RWPE1 (cell line): ENCODE results near the gene HDHD2.
"Not testable (repeated sequence)": the region's sequence is repeated elsewhere in the genome, so short reads cannot be mapped to it uniquely, and the experiment has no call there.

Experiments
- CTCF ChIA-PET: fragments of 350-600 bp; sonication (Branson Sonifier 250); formaldehyde crosslinking; extraction: SDS; loops from one replicate; lab custom pipeline; 2021; lab: Yijun Ruan, JAX
- POLR2A ChIA-PET: fragments of 400-600 bp; formaldehyde crosslinking; extraction: SDS; loops from one replicate; lab custom pipeline; 2020; ENCODE audit warnings: antibody characterized with exemption; ENCODE audit not compliant: low non-redundant PET; lab: Yijun Ruan, JAX
- DNase-seq: peaks from one replicate; pipeline ENCODE4 v3.0.0; 2012; ENCODE audit warnings: low spot score
- H3K27ac ChIP-seq: fragments of 450-650 bp; 2 replicates; pipeline ENCODE4 v1.5.1; 2017
- TF ChIP-seq, protein P1 (sequence below): fragments of 450-650 bp; conservative IDR thresholded peaks from 2 replicates; pipeline ENCODE4 v1.5.1; 2017; ENCODE audit warnings: low read depth, mild to moderate bottlenecking

HDHD2 gene, protein sequence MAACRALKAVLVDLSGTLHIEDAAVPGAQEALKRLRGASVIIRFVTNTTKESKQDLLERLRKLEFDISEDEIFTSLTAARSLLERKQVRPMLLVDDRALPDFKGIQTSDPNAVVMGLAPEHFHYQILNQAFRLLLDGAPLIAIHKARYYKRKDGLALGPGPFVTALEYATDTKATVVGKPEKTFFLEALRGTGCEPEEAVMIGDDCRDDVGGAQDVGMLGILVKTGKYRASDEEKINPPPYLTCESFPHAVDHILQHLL

DNA sequence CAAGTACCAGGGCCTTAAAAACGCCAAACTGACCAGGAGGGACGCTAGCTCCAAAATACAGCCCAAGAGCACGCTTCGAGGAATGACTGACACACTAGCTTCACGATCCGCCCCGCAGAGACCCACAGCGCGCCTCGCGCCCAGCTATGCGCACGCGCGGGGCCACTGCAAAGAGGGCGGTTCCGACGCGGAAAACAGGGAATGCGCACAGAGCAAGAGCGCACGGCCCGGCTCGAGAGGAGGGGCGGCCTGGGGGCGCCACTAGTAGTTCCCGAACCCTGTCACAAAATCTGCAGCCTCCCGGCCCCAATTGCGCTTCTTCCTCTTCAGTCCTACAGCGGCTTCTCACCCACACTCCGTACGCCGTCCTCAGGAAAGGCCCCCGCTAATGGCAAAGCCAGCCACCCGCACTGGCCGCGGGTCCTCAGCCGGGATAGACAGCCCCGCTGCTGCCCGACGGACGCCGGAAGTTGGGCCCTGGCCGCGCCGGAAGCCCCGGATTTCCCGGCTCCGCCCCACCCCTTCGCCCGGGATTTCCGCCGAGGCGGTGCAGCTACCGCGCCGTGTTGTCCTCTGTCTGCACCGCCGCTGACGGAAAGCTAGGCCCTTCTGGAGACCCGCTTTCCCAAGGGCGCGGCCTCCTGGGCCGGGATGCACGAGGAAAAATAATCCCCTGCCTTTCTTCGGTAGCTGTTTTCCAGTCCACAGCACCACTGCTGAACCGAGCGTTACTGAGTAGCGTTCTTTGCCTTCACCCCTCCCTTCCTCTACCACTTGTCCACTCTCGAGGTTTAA lies at the start of gene HDHD2:
Gene HDHD2, minus strand, starts transcription at position 472 of the 795 bp plus-strand sequence. CDS start 14,061 bp downstream, outside the sequence.
- DNase-seq: peak; percentile 66
- ChIA-PET POLR2A (no interaction called here), CTCF (interaction anchor here (0.7 kb wide), 2 partner anchors 22 to 54 kb away, joined by 3 read pairs; no protein-coding TSS in a partner anchor)
- TF ChIP-seq, protein P1, sequence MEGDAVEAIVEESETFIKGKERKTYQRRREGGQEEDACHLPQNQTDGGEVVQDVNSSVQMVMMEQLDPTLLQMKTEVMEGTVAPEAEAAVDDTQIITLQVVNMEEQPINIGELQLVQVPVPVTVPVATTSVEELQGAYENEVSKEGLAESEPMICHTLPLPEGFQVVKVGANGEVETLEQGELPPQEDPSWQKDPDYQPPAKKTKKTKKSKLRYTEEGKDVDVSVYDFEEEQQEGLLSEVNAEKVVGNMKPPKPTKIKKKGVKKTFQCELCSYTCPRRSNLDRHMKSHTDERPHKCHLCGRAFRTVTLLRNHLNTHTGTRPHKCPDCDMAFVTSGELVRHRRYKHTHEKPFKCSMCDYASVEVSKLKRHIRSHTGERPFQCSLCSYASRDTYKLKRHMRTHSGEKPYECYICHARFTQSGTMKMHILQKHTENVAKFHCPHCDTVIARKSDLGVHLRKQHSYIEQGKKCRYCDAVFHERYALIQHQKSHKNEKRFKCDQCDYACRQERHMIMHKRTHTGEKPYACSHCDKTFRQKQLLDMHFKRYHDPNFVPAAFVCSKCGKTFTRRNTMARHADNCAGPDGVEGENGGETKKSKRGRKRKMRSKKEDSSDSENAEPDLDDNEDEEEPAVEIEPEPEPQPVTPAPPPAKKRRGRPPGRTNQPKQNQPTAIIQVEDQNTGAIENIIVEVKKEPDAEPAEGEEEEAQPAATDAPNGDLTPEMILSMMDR: no peak
- peak within 1 kb of the TSS; percentile 90 for H3K27ac ChIP-seq

DNA sequence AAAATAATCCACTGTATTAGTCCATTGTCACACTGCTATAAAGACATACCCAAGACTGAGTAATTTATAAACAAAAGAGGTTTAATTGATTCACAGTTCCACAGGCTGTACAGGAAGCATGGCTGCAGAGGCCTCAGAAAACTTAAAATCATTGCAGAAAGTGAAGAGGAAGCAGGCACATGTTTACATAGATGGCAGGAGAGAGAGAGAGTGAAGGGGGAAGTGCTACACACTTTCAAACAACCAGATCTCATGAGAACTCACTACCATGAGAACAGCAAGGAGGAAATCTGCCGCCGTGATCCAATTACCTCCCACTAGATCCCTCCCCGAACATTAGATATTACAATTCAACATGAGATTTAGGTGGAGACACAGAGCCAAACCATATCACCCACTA lies 45.7 kb upstream of the HDHD2 start:
- POLR2A ChIA-PET, DNase-seq, CTCF ChIA-PET, H3K27ac ChIP-seq: not testable (repeated sequence)

DNA sequence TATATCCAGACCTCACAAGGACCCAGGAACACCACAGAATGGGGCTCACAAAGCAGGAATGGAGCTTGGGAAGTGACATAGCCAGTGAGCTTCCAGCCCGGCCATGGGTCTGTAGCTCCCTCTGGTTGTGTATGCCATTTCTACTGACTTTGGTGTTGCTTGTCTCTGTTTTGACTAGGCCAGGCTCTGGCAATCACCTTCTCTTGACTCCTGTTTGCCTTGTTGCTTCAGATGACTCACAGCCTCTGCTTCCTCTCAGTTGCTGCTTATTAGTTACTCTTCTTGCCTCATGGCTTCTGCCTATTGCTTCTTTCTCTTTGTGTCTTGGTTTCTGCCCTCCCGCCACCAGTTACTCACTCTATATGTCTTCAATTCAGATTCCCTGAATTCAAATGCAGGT lies 41.7 kb upstream of the HDHD2 start:
- CTCF ChIA-PET: no interaction called here
- DNase-seq: no peak
- POLR2A ChIA-PET: no interaction called here

DNA sequence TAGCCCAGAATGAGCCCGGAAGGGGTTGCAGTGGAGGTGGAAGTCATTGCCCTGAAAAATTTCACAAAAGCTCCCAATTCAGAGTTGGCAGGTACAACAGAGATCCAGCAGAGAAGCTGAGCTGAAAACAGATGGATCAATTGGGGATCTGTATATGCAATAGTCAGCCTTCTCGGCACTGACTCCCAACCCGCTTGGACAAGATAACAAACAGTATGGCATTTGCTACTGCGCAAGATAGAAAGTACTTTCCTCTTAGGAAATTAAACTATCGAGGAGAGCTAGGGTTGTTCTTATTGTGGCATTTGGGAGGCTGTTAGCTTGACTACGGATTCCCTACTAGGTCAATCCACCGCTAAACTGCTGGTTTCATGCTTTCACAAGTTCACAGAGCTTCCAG lies 37.4 kb upstream of the HDHD2 start:
- TF ChIP-seq, protein P1: no peak
- CTCF ChIA-PET: no interaction called here
- POLR2A ChIA-PET: no interaction called here
- H3K27ac ChIP-seq: no peak overlapping the region
- DNase-seq: no peak

More for the DNA sequence above, 41.7 kb upstream of the HDHD2 start:
- no peak overlapping the region for H3K27ac ChIP-seq
- TF ChIP-seq, protein P1: no peak

DNA sequence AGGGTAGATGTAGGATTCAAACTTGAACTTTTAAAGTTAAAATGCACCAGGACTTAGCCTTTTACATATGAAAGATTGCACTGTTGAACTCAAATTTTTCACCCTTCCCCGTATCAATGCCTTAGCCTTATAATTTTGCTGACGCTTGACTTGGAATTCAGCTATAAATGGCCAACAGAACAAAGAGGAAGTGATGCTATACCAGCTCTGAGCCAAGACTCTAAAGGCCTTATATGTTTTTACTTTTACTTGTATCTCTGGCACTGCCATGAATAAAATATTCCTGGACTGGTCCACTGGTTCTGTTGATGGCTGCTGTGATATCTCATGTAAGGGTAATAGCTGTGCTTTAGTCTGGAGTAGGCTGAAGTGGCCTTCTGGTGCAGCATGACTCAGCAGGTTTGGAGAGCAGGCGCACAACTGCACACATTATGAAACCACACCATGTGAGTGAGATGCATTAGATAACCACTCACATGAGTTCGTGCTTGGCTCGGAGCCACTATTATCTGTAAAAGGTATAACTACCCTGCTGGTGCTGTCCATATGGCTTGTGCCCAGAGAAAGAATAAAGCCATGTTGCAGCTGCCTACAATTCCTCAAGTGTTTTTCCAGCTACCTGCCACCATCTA lies 34.2 kb upstream of the HDHD2 start:
- H3K27ac ChIP-seq: no peak overlapping the region
- ChIA-PET CTCF (no interaction called here), POLR2A (no interaction called here)
- TF ChIP-seq, protein P1: no peak
- DNase-seq: no peak

DNA sequence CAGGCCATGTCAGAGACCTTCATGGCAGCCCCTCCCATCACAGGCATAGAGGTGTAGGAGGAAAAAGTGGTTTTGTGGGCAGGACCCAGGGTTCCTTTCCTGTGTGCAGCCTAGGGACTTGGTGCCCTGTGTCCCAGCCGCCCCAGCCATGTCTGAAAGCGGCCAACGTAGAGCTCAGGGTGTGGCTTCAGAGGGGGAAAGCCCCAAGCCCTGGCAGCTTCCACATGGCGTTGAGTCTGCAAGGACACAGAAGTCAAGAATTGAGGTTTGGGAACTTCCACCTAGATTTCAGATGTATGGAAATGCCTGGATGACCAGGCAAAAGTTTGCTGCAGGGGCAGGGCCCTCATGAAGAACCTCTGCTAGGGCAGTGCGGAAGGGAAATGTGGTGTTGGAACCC lies 31.9 kb upstream of the HDHD2 start:
- DNase-seq, CTCF ChIA-PET, POLR2A ChIA-PET: not testable (repeated sequence)

DNA sequence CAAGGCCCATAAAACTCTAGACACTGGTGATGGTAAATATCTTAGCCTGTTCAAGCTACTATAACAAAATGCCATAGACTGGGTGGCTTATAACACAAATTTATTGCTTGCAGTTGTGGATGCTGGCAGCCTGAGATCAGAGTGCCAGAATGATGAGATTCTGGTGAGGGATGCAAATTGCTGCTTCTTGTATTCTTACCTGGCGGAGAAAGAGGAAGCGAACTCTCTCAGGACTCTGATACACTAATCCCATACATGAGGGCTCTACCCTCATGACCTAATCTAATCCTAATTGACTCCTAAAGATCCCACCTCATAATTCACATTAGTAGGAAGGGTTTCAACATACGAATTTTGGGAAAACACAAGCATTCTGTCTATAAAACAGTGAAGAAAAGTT lies 30.5 kb upstream of the HDHD2 start:
- ChIA-PET CTCF (no interaction called here), POLR2A (no interaction called here)
- DNase-seq: no peak
- H3K27ac ChIP-seq: no peak overlapping the region
- TF ChIP-seq, protein P1: no peak

More for the DNA sequence above, 31.9 kb upstream of the HDHD2 start:
- not testable (repeated sequence) for H3K27ac ChIP-seq
